HG03520 (cell line): ENCODE results near the gene CFAP100.

Source experiments
- ATAC-seq: cut with Tn5 transposase; IDR thresholded peaks from one replicate; pipeline ENCODE4 v1.9.1; 2021; ENCODE audit warnings: mild to moderate bottlenecking, moderate library complexity; ENCODE audit not compliant: unreplicated experiment

CFAP100 gene

GRCh38 chr3:126356373-126357264 lies 38.1 kb upstream of the CFAP100 start:
- peak; percentile 11 for ATAC-seq

GRCh38 chr3:126357295-126358037 lies 37.2 kb upstream of the CFAP100 start, which contains the start of gene KLF15:
Gene KLF15 (minus strand): TSS chr3:126357408. CDS start chr3:126352922, 4,486 bp downstream.
- ATAC-seq: peak; percentile 76

- no peak for ATAC-seq
Measured at GRCh38 chr3:126358038-126358815, 36.5 kb upstream of the CFAP100 start.

- ATAC-seq: no peak
Measured at GRCh38 chr3:126358816-126359181, 35.9 kb upstream of the CFAP100 start.

- ATAC-seq: no peak
Measured at GRCh38 chr3:126360046-126360713, 34.5 kb upstream of the CFAP100 start.

GRCh38 chr3:126360714-126361060 lies 34.0 kb upstream of the CFAP100 start:
- no peak for ATAC-seq

GRCh38 chr3:126361211-126361610 lies 33.5 kb upstream of the CFAP100 start:
- no peak for ATAC-seq

GRCh38 chr3:126364130-126364695 lies 30.5 kb upstream of the CFAP100 start:
- no peak for ATAC-seq

- ATAC-seq: no peak
Measured at GRCh38 chr3:126364731-126365301, 29.9 kb upstream of the CFAP100 start.

GRCh38 chr3:126365351-126366277 lies 29.1 kb upstream of the CFAP100 start:
- ATAC-seq: no peak

GRCh38 chr3:126367316-126367805 lies 27.3 kb upstream of the CFAP100 start:
- no peak for ATAC-seq

GRCh38 chr3:126369490-126369889 lies 25.2 kb upstream of the CFAP100 start:
- no peak for ATAC-seq

- ATAC-seq: no peak
Measured at GRCh38 chr3:126370055-126370454, 24.7 kb upstream of the CFAP100 start.

GRCh38 chr3:126370606-126371005 lies 24.1 kb upstream of the CFAP100 start:
- ATAC-seq: no peak

- no peak for ATAC-seq
Measured at GRCh38 chr3:126371096-126371705, 23.5 kb upstream of the CFAP100 start.

- no peak for ATAC-seq
Measured at GRCh38 chr3:126372413-126373145, 22.1 kb upstream of the CFAP100 start.

- no peak for ATAC-seq
Measured at GRCh38 chr3:126373146-126373613, 21.5 kb upstream of the CFAP100 start.
